Renal cortex interstitium (tissue), 11 donors: ENCODE measurements around the gene ISCU. TPM values are rescaled to one million over a fixed set of nuclear protein-coding genes. Genes with fewer than 3 reads are reported as not detected.

ENCODE experiments used
- DNase-seq, 11 donors: peaks; one replicate each; pipeline ENCODE4 v3.0.0-alpha.2; 2013; ENCODE audit warnings: low read depth in 9 of 11, low spot score in 4 of 11; ENCODE audit errors: extremely low read depth in 1 of 11
- polyA plus RNA-seq, 3 donors: library from polyadenylated mRNA; unstranded; fragments of 120-200 nt; gene quantifications; one replicate each; pipeline ENCODE4 v1.2.1, GENCODE V29; 2013; ENCODE audit not compliant: insufficient read length in 3 of 3

ISCU gene
- polyA plus RNA-seq, 3 donors = 104 to 115 (median 112) TPM

DNA sequence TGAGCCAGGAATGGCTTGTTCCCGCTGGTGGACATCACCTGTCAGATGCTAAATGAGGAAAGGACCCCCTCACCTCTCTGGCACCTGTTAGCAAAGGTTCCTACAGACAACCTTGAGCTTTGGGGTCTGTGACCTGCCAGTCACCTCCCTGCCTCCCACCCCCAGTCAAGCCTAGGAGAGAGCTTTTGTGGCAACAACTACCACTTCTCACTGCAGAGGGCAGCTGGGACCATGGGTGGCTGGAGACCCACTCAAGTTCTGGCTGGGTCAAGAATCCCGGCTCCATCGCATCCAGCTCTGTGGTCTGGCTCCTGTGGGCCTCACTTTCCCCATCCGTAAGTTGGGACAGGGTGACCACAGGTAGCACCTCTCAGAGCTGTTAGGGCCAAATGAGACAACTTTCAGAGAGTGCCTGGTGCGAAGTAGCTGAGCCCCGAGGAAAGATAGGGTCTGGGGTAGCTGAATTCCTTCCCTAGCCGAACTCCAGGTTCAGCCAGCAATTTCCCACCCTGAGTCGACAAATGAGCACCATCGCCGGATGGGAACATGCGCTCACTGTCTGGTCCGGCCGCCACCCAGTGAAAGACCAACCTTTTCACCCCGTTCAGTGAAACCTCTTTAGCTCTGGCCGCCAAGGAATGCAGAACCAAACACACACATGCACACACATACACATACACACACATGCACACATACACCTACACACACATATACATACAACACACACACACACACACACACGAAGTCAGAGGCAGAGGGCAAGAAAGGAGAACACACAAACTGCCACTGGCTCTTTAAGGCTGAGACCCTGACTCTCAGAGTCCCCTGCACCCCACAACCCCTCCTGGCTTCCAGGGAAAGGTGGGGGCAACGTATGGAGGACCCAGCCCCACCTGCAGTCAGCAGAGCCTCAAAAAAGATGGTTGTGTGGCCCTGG is 33.6 kb downstream of the ISCU start:
- DNase-seq = no peak

GRCh38 chr12:108596854-108597558 is 34.6 kb downstream of the ISCU start:
- no peak for DNase-seq

DNA sequence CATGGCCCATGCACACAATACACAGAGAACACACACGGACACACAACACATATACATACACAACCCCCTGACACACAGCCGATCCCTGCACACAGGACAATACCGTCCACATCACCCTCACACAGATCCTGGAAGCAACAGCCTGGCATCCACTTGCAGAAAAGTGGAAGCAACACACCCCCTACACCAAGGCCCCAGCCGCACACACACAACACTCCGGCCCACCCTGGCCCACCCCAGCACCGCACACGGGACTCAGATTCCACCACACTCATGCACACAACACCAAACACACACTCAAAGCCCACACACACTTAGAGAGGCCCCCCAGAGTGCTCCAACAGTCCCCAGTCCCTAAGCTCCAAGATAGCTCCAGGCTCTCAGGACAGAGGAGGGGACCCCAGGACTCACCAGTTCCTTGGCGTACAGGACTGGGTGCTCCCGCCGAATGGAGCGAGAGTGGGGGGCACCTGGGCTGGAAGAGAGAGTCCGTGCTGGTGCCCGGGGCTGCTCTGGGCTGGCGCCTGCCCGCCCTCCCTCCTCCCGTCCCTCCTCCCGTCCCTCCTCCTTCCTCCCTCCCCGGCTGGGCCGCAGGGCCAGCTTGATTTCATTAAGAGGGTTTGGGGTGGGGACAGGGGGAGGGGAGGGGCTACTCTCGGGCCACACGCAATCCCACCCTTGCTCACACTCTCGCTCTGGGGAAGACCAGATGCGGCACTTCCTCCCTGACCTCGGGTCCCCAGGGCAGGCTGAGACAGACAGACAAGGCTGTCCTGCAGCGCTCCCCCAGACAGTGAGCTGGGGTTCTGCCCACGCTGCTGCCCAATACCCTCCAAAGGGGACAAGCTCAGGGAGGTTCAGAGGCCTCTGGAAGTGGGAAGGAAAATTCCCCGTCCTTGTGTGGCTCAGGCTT is 35.4 kb downstream of the ISCU start, which contains the start of gene TMEM119:
Gene TMEM119, minus strand, starts transcription at position 526 of the 913 bp plus-strand sequence. CDS start 5,701 bp downstream, outside the sequence.
- DNase-seq = peak in 5 of 11 donors; percentile 48 to 62 (median 55)

DNA sequence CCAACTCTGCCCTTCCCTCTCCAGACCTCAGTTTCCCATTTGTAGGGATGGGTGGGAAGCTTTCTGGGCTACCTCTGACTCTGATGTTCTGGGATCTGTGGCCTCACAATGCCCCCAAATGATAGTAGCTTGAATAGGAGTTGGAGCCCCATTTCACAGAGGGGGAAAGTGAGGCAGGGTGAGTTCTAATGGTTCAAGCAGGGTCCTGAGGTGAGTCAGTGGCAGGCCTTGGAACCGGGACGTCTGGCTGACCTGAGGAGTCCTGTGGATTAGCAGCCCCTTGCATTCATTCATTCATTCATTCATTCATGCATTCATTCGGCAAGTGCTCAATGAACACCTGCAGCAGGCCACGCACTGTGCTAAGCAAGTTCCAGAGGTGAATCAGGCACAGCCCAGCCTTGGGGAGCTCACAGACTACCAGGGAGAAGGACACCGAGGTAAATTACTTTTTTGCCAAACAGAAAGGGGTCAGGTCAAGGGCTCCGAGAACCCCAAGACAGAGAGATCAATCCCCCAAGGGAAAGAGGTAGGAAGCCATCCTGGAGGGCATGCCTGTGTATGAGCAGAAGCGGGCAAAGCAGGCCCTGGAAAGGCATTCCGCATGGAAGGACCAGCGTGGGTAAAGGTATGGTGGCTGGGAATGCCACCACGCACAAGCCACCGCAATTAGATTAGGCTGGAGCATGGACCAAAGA is 36.3 kb downstream of the ISCU start:
- no peak for DNase-seq

- no peak for DNase-seq
Observed at GRCh38 chr12:108599541-108599940, 37.1 kb downstream of the ISCU start.

- DNase-seq = no peak
Observed at GRCh38 chr12:108599948-108600701, 37.7 kb downstream of the ISCU start.

GRCh38 chr12:108600702-108601007 is 38.3 kb downstream of the ISCU start:
- DNase-seq = no peak

- DNase-seq = no peak
Observed at GRCh38 chr12:108602209-108602705, 39.9 kb downstream of the ISCU start.

GRCh38 chr12:108602976-108603704 is 40.7 kb downstream of the ISCU start:
- DNase-seq = no peak

DNA sequence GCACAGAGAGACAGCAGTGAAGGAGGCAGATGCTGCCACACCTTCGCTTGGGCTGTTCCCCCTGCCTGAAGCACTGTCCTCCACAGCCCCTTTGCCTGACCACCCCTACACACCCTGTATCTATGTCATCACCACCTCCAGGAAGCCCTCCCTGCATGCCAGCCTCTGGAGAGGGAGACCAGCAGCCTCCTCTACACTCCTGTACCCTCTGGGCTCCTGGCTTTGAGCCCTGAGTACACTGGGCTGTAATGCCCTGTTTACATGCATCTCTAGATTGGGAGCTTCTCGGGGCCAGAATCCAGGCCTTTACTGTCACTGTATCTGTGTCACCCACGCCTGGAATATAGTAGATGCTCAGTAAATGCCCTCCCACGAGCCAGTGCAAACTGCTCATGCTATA is 41.3 kb downstream of the ISCU start:
- no peak for DNase-seq

GRCh38 chr12:108604208-108604941 is 42.0 kb downstream of the ISCU start:
- no peak for DNase-seq

DNA sequence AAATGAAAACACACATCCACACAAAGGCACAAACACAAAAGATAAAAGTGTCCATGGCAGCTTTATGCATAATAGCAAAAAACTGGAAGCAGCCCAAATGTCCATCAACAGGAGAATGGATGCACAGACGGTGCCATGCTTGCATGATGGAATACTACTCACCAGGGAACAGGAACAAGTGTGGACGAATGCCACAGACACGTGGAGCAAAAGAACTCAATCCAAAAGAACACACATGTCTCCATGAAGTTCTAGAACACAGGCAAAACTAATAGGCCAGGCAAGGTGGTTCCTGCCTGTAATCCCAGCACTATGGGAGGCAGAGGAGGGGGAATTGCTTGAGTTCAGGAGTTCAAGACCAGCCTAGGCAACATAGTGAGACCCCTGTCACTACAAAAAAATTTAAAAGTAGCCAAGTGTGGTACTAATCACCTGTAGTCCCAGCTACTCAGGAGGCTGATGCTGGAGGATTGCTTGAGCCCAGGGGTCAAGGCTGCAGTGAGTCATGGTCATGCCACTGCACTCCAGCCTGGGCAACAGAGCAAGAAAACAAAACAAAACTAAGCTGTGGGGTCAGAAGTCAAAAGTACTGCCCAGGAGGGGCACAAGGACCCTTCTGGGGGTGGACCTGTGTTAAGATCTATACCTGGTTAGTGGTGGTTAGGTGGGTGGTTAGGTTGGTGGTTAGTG is 42.7 kb downstream of the ISCU start:
- DNase-seq = no peak

DNA sequence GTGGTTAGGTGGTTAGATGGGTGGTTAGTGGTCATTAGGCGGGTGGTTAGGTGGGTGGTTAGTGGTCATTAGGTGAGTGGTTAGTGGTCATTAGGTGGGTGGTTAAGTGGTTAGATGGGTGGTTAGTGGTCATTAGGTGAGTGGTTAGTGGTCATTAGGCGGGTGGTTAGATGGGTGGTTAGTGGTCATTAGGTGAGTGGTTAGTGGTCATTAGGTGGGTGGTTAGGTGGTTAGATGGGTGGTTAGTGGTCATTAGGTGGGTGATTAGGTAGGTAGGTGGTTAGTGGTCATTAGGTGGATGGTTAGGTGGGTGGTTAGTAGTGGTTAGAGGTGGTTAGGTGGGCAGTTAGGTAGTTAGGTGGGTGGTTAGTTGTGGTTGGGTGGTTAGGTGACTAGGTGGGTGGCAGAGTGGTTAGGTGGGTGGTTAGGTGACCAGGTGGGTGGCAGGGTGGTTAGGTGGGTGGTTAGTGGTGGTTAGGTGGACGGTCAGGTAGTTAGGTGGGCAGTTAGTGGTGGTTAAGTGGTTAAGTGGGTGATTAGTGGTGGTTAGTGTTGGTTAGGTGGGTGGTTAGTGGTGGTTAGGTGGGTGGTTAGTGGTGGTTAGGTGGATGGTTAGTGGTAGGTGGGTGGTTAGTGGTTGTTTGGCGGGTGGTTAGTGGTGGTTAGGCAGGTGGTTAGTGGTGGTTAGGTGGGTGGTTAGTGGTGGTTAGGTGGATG is 43.5 kb downstream of the ISCU start:
- DNase-seq = no peak

- DNase-seq = no peak
Observed at GRCh38 chr12:108606492-108606891, 44.1 kb downstream of the ISCU start.

DNA sequence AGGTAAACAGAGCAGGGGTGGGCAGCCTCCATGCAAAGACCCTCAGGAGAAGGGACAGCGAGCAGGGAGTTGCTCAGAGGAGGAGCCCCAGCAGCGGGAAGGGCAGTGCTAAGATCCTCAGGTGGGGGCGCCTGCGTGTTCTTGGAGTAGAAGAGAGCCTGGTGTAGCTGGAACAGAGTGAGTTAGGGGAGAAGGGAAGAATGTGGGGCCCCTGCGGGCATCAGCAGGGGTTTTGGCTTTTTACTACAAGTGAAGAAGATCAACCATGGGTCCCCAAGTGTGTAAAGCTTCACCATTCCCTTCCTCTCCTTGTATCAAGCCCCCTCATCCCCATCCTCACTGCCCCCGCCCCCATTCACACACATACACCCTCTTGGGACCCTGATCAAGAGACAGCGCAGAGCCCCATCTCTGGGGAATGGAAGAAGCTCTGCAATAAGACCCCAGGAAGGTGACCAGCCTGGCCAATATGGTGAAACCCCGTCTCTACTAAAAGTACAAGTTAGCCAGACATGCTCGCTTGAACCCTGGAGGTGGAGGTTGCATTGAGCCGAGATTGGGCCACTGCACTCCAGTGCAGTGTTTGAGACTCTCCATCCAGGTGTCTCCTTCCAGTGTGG is 45.7 kb downstream of the ISCU start:
- no peak for DNase-seq
